ENCODE measurements around the gene SH3BGRL2.
"Not testable (repeated sequence)": the region's sequence is repeated elsewhere in the genome, so short reads cannot be mapped to it uniquely, and the experiment has no call there.

GRCh38 chr6:79663655-79664054 lies 32.5 kb downstream of the SH3BGRL2 start:
- TF ChIP-seq MXI1 (IDR thresholded peaks at IDR 0.05; ENCODE audit: borderline replicate concordance, low read depth, low read length); CTCF (conservative IDR thresholded peaks at IDR 0.05; ENCODE audit: low read depth, low read length); FOS (IDR thresholded peaks at IDR 0.05; ENCODE audit: low read depth, low read length); CHD1 (IDR thresholded peaks at IDR 0.05; ENCODE audit: low read depth, low read length); ELK1 (IDR thresholded peaks at IDR 0.05; ENCODE audit: borderline replicate concordance, low read depth, low read length); RAD21 (IDR thresholded peaks at IDR 0.05; ENCODE audit: low read length); MAFK (IDR thresholded peaks at IDR 0.05; ENCODE audit: low read depth, low read length); CEBPB (IDR thresholded peaks at IDR 0.05; ENCODE audit: low read depth, low read length); POLR2A (IDR thresholded peaks at IDR 0.05; ENCODE audit: low read depth, low read length); RFX5 (IDR thresholded peaks at IDR 0.05; ENCODE audit: low read depth, low read length); MAZ (IDR thresholded peaks at IDR 0.05; ENCODE audit: borderline replicate concordance, low read depth, low read length); USF2 (IDR thresholded peaks at IDR 0.05; ENCODE audit: low read depth, low read length); SMC3 (IDR thresholded peaks at IDR 0.05; ENCODE audit: low read depth, low read length): not testable (repeated sequence)

Data from IMR-90 (cell line).